Right lobe of liver (tissue), 4 donors: ENCODE measurements around the gene CYB561A3.

Experiments used
- POLR2A ChIP-seq: fragments of 450-650 bp; IDR thresholded peaks from one replicate; pipeline ENCODE4 v1.6.1; 2017; ENCODE audit warnings: antibody characterized with exemption, mild to moderate bottlenecking
- TF ChIP-seq, protein P1 (sequence below), 4 donors: fragments of 200-600 bp in 3 of 4; fragments of 450-650 bp in 1 of 4; IDR thresholded peaks; one replicate each; pipeline versions ENCODE4 v1.5.1 to v1.8.0; 2016 to 2022; ENCODE audit warnings: antibody characterized with exemption in 4 of 4, mild to moderate bottlenecking in 2 of 4
- donor health status: DM: no; HTN: no; CAD: no.
- donor health status: DM: no; HTN: no; CAD: no.
- donor health status: DM: no; HTN: yes; CAD: no.

DNA sequence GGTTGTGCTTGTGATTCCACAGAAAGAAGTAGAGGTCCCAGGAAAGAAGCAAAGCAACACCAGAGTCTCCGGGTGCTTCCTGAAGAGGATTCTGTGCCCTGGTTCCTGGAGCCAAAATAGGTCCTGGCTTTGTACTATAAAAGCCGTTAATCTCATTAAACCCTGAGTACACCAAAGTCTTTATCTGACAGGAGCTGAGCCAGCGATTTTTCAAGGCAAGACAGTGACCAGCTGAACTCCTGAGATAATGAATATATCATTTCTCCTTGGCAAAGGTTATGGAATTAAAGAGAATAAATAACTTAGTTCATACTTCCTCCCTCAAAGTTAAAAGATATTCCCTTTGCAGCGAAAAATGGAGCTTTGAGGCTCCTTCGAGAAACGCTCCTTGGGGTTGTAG lies 5.7 kb upstream of the CYB561A3 start:
- TF ChIP-seq, protein P1, sequence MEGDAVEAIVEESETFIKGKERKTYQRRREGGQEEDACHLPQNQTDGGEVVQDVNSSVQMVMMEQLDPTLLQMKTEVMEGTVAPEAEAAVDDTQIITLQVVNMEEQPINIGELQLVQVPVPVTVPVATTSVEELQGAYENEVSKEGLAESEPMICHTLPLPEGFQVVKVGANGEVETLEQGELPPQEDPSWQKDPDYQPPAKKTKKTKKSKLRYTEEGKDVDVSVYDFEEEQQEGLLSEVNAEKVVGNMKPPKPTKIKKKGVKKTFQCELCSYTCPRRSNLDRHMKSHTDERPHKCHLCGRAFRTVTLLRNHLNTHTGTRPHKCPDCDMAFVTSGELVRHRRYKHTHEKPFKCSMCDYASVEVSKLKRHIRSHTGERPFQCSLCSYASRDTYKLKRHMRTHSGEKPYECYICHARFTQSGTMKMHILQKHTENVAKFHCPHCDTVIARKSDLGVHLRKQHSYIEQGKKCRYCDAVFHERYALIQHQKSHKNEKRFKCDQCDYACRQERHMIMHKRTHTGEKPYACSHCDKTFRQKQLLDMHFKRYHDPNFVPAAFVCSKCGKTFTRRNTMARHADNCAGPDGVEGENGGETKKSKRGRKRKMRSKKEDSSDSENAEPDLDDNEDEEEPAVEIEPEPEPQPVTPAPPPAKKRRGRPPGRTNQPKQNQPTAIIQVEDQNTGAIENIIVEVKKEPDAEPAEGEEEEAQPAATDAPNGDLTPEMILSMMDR (IDR thresholded peaks at IDR 0.05) = no peak
- no peak for TF ChIP-seq POLR2A
